HepG2 (cell line): ENCODE results near the gene DAD1. TPM values are rescaled to one million over a fixed set of nuclear protein-coding genes. Genes with fewer than 3 reads are reported as not detected.

ENCODE experiments used
- CENPT ChIP-seq: sonication (generic); formaldehyde crosslinking; IDR thresholded peaks from 2 replicates; pipeline ENCODE4 v1.8.0; 2022; ENCODE audit warnings: low read depth, mild to moderate bottlenecking, moderate library complexity, missing genetic modification reagents
- EP300 ChIP-seq, 3 experiments: sonication (generic) in 1 of 3; formaldehyde crosslinking in 1 of 3; IDR thresholded peaks; 2 replicates each; pipeline versions ENCODE4 v1.5.1 to v1.6.1; 2011 to 2020; ENCODE audit warnings: low read depth in 2 of 3, low read length in 2 of 3, borderline replicate concordance in 1 of 3, improper control_type of control experiment in 1 of 3, mild to moderate bottlenecking in 1 of 3, missing genetic modification reagents in 1 of 3, moderate library complexity in 1 of 3
- KMT2B ChIP-seq: IDR thresholded peaks from 2 replicates; pipeline ENCODE4 v1.6.1; 2016; ENCODE audit warnings: missing genetic modification reagents, missing compliant biosample characterization
- NFIB ChIP-seq: sonication (generic); formaldehyde crosslinking; IDR thresholded peaks from 2 replicates; pipeline ENCODE4 v1.9.0; 2021; ENCODE audit warnings: missing genetic modification reagents, mild to moderate bottlenecking, borderline replicate concordance
- PAF1 ChIP-seq: IDR thresholded peaks from 2 replicates; pipeline ENCODE4 v1.6.1; 2016; ENCODE audit warnings: missing genetic modification reagents, missing compliant biosample characterization
- TBL1XR1 ChIP-seq: fragments of 150-350 bp; IDR thresholded peaks from 2 replicates; pipeline ENCODE4 v1.6.1; 2014; ENCODE audit warnings: borderline replicate concordance, low read length; ENCODE audit not compliant: partially characterized antibody
- TBP ChIP-seq: sonication (generic); formaldehyde crosslinking; IDR thresholded peaks from 2 replicates; pipeline ENCODE4 v1.5.0; 2020; ENCODE audit warnings: missing genetic modification reagents
- ZMYM4 ChIP-seq: sonication (generic); formaldehyde crosslinking; IDR thresholded peaks from 2 replicates; pipeline ENCODE4 v1.8.1; 2023; ENCODE audit warnings: mild to moderate bottlenecking, missing genetic modification reagents
- ZNF138 ChIP-seq: sonication (generic); formaldehyde crosslinking; IDR thresholded peaks from 2 replicates; pipeline ENCODE4 v1.5.0; 2020; ENCODE audit warnings: mild to moderate bottlenecking, low read depth, missing genetic modification reagents
- ZNF766 ChIP-seq: sonication (generic); formaldehyde crosslinking; IDR thresholded peaks from 2 replicates; pipeline ENCODE4 v1.5.0; 2020; ENCODE audit warnings: missing genetic modification reagents, borderline replicate concordance
- ZNF773 ChIP-seq: sonication (generic); formaldehyde crosslinking; IDR thresholded peaks from 2 replicates; pipeline ENCODE4 v1.4.0; 2020; ENCODE audit warnings: missing genetic modification reagents, borderline replicate concordance
- ZSCAN9 ChIP-seq: IDR thresholded peaks from 2 replicates; pipeline ENCODE4 v1.6.1; 2016; ENCODE audit warnings: borderline replicate concordance
- polyA plus RNA-seq, 8 experiments: library from polyadenylated mRNA; depleted of rRNA in 3 of 8; stranded (reverse) in 7 of 8; unstranded in 1 of 8; fragments of >200 nt; fragmentation: Illumina TruSeq in 4 of 8; extraction: Trizol in 4 of 8; gene quantifications; 2 replicates each; pipeline versions ENCODE4 v1.2.1 to v1.2.3, GENCODE V29; 2011 to 2016; ENCODE audit warnings: low read depth in 4 of 8, missing spikeins in 1 of 8, mixed read lengths in 1 of 8; ENCODE audit not compliant: insufficient read depth in 1 of 8
- total RNA-seq, 5 experiments: library from RNA; depleted of rRNA; stranded (reverse); fragments of >200 nt; fragmentation: Illumina TruSeq; extraction: Trizol; gene quantifications; 2 replicates each; pipeline ENCODE4 v1.2.3, GENCODE V29; 2016; ENCODE audit warnings: low read depth in 1 of 5
- TF ChIP-seq, protein P1 (sequence below): sonication (generic); formaldehyde crosslinking; IDR thresholded peaks from 2 replicates; pipeline ENCODE4 v1.8.0; 2022; ENCODE audit warnings: missing genetic modification reagents, mild to moderate bottlenecking, inconsistent platforms, borderline replicate concordance
- TF ChIP-seq, protein P2 (sequence below): sonication (generic); formaldehyde crosslinking; IDR thresholded peaks from 2 replicates; pipeline ENCODE4 v1.4.0; 2020; ENCODE audit warnings: missing genetic modification reagents, mild to moderate bottlenecking, borderline replicate concordance
- TF ChIP-seq, protein P3 (sequence below): sonication (generic); formaldehyde crosslinking; IDR thresholded peaks from 2 replicates; pipeline ENCODE4 v1.5.0; 2020; ENCODE audit warnings: missing genetic modification reagents, mild to moderate bottlenecking, borderline replicate concordance
- TF ChIP-seq, protein P4 (sequence below): sonication (generic); formaldehyde crosslinking; IDR thresholded peaks from 2 replicates; pipeline ENCODE4 v1.5.0; 2020; ENCODE audit warnings: missing genetic modification reagents
- TF ChIP-seq, protein P5 (sequence below): sonication (generic); formaldehyde crosslinking; IDR thresholded peaks from 2 replicates; pipeline ENCODE4 v1.4.0; 2020; ENCODE audit warnings: mild to moderate bottlenecking, missing genetic modification reagents

DAD1 gene
- total and polyA plus RNA-seq, 2 of the 13 experiments (the other 11 are each of a cell fraction or from before 2014, with no cell fraction given) = 558 to 626 TPM

DNA sequence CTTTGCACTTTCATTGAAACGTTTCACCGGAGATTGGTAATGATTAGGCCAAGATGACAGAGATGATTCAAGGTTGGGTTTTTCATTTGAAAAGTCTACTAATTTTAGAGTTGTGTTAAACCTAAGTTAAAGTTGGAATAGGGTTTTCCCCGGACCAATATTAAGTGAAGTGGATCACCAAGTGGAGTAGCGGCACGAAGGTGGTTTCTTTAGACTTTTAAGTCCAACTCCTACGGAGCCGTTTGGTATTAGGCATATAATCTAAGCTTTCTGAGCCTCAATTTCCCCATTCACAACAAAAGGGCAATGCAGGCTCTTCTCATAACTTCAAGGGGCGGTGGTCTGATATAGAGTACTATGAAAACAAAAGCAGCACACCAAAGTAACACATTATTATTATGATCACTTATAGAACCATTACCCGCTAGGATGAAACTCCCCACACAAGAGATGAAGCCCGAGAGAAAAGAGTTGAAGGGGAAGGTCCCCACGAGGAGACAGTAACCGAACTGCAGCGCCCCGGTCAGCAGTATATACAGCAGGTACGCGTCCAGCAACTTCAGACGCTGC, 413 bp downstream of the DAD1 start (continued):
- TF ChIP-seq TBL1XR1 (peak; percentile 6), TBP (CRISPR knock-in tag) (peak; percentile 27; the same call in 1 of the 2 replicates), KMT2B (no peak), ZSCAN9 (CRISPR knock-in tag) (no peak), NFIB (CRISPR knock-in tag) (no peak), PAF1 (CRISPR knock-in tag) (no peak), ZMYM4 (CRISPR knock-in tag) (no peak), ZNF138 (CRISPR knock-in tag) (no peak), ZNF773 (CRISPR knock-in tag) (peak; percentile 62; the same call in 1 of the 2 replicates), EP300 (IDR thresholded peaks at IDR 0.05; ENCODE audit: low read depth in 2 of 2, low read length in 2 of 2) (no peak), EP300 (CRISPR knock-in tag; IDR thresholded peaks at IDR 0.05; ENCODE audit: borderline replicate concordance) (no peak), CENPT (CRISPR knock-in tag) (no peak), ZNF766 (CRISPR knock-in tag) (no peak)
- TF ChIP-seq, protein P1, sequence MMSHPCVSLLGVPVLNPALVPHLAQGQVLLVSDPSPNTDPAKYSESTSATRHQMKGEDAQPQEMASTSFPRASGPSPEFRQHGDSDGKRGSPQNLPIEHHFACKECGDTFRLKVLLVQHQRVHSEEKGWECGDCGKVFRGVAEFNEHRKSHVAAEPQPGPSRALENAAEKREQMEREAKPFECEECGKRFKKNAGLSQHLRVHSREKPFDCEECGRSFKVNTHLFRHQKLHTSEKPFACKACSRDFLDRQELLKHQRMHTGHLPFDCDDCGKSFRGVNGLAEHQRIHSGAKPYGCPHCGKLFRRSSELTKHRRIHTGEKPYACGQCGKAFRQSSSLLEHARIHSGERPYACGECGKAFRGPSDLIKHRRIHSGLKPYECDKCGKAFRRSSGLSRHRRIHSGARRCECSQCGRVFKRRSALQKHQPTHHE (CRISPR knock-in tag) = peak; percentile 27; the same call in 1 of the 2 replicates
- TF ChIP-seq, protein P2, sequence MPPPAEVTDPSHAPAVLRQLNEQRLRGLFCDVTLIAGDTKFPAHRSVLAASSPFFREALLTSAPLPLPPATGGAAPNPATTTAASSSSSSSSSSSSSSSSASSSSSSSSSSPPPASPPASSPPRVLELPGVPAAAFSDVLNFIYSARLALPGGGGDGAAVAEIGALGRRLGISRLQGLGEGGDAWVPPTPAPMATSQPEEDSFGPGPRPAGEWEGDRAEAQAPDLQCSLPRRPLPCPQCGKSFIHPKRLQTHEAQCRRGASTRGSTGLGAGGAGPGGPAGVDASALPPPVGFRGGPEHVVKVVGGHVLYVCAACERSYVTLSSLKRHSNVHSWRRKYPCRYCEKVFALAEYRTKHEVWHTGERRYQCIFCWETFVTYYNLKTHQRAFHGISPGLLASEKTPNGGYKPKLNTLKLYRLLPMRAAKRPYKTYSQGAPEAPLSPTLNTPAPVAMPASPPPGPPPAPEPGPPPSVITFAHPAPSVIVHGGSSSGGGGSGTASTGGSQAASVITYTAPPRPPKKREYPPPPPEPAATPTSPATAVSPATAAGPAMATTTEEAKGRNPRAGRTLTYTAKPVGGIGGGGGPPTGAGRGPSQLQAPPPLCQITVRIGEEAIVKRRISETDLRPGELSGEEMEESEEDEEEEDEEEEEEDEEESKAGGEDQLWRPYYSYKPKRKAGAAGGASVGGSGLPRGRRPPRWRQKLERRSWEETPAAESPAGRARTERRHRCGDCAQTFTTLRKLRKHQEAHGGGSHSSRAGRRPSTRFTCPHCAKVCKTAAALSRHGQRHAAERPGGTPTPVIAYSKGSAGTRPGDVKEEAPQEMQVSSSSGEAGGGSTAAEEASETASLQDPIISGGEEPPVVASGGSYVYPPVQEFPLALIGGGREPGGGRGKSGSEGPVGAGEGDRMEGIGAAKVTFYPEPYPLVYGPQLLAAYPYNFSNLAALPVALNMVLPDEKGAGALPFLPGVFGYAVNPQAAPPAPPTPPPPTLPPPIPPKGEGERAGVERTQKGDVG = no peak
- TF ChIP-seq, protein P3, sequence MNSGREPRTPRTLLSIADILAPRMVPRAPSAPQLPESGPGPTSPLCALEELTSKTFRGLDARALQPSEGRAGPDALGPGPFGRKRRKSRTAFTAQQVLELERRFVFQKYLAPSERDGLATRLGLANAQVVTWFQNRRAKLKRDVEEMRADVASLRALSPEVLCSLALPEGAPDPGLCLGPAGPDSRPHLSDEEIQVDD (CRISPR knock-in tag) = 0 out of 2 replicates have a peak, but pooled peaks have one; percentile 62
- TF ChIP-seq, protein P4, sequence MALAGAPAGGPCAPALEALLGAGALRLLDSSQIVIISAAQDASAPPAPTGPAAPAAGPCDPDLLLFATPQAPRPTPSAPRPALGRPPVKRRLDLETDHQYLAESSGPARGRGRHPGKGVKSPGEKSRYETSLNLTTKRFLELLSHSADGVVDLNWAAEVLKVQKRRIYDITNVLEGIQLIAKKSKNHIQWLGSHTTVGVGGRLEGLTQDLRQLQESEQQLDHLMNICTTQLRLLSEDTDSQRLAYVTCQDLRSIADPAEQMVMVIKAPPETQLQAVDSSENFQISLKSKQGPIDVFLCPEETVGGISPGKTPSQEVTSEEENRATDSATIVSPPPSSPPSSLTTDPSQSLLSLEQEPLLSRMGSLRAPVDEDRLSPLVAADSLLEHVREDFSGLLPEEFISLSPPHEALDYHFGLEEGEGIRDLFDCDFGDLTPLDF = 0 out of 2 replicates have a peak, but pooled peaks have one; percentile 38
- TF ChIP-seq, protein P5, sequence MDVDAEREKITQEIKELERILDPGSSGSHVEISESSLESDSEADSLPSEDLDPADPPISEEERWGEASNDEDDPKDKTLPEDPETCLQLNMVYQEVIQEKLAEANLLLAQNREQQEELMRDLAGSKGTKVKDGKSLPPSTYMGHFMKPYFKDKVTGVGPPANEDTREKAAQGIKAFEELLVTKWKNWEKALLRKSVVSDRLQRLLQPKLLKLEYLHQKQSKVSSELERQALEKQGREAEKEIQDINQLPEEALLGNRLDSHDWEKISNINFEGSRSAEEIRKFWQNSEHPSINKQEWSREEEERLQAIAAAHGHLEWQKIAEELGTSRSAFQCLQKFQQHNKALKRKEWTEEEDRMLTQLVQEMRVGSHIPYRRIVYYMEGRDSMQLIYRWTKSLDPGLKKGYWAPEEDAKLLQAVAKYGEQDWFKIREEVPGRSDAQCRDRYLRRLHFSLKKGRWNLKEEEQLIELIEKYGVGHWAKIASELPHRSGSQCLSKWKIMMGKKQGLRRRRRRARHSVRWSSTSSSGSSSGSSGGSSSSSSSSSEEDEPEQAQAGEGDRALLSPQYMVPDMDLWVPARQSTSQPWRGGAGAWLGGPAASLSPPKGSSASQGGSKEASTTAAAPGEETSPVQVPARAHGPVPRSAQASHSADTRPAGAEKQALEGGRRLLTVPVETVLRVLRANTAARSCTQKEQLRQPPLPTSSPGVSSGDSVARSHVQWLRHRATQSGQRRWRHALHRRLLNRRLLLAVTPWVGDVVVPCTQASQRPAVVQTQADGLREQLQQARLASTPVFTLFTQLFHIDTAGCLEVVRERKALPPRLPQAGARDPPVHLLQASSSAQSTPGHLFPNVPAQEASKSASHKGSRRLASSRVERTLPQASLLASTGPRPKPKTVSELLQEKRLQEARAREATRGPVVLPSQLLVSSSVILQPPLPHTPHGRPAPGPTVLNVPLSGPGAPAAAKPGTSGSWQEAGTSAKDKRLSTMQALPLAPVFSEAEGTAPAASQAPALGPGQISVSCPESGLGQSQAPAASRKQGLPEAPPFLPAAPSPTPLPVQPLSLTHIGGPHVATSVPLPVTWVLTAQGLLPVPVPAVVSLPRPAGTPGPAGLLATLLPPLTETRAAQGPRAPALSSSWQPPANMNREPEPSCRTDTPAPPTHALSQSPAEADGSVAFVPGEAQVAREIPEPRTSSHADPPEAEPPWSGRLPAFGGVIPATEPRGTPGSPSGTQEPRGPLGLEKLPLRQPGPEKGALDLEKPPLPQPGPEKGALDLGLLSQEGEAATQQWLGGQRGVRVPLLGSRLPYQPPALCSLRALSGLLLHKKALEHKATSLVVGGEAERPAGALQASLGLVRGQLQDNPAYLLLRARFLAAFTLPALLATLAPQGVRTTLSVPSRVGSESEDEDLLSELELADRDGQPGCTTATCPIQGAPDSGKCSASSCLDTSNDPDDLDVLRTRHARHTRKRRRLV = 0 out of 2 replicates have a peak, but pooled peaks have one; percentile 24
